Fibroblast of skin of left quadriceps (primary cell): ENCODE measurements around the gene VDAC1.

ENCODE experiments used
- DNase-seq, 2 experiments: peaks; one replicate each; pipeline ENCODE4 v3.0.0-alpha.2; 2013; ENCODE audit warnings: low read depth in 2 of 2

VDAC1 gene

GRCh38 chr5:134024811-134025210, 20.0 kb upstream of the VDAC1 start:
- no peak for DNase-seq

GRCh38 chr5:134022333-134022732, 17.6 kb upstream of the VDAC1 start:
- no peak for DNase-seq

- no peak for DNase-seq
These were observed 15.4 kb upstream of the VDAC1 start for GRCh38 chr5:134020188-134020587.

- no peak for DNase-seq
These were observed 14.9 kb upstream of the VDAC1 start for GRCh38 chr5:134019636-134020035.

- no peak for DNase-seq
These were observed 14.2 kb upstream of the VDAC1 start for GRCh38 chr5:134018986-134019316.

- DNase-seq: no peak
These were observed 13.6 kb upstream of the VDAC1 start for GRCh38 chr5:134018154-134018985.

GRCh38 chr5:134008266-134008749, 3.5 kb upstream of the VDAC1 start:
- no peak for DNase-seq

- no peak for DNase-seq
These were observed 2.9 kb upstream of the VDAC1 start for GRCh38 chr5:134007581-134008265.

GRCh38 chr5:134006115-134006514, 1.3 kb upstream of the VDAC1 start:
- no peak for DNase-seq

- no peak for DNase-seq
These were observed 764 bp upstream of the VDAC1 start for GRCh38 chr5:134005417-134006061.

GRCh38 chr5:134003817-134004625, 754 bp downstream of the VDAC1 start:
- DNase-seq: no peak

- no peak for DNase-seq
These were observed 1.5 kb downstream of the VDAC1 start for GRCh38 chr5:134003064-134003816.

GRCh38 chr5:134001938-134002731, 2.6 kb downstream of the VDAC1 start:
- DNase-seq: no peak

- no peak for DNase-seq
These were observed 3.9 kb downstream of the VDAC1 start for GRCh38 chr5:134000696-134001453.

- DNase-seq: no peak
These were observed 4.7 kb downstream of the VDAC1 start for GRCh38 chr5:134000091-134000511.

GRCh38 chr5:133998807-133999206, 6.0 kb downstream of the VDAC1 start:
- no peak for DNase-seq

GRCh38 chr5:133998042-133998441, 6.7 kb downstream of the VDAC1 start:
- no peak for DNase-seq

- DNase-seq: no peak
These were observed 8.0 kb downstream of the VDAC1 start for GRCh38 chr5:133996683-133997252.

GRCh38 chr5:133995883-133996563, 8.8 kb downstream of the VDAC1 start:
- no peak for DNase-seq
